Kidney epithelial cell (primary cell): ENCODE measurements around the gene PAPSS2. TPM values are rescaled to one million over a fixed set of nuclear protein-coding genes. Genes with fewer than 3 reads are reported as not detected.

ENCODE experiments used
- DNase-seq: peaks from one replicate; pipeline ENCODE4 v3.0.0-alpha.2; 2010; ENCODE audit warnings: low read depth
- H3K27me3 ChIP-seq: 2 replicates; pipeline ENCODE4 v1.6.0; 2011; ENCODE audit warnings: low read length; ENCODE audit not compliant: control insufficient read depth, insufficient read depth
- H3K36me3 ChIP-seq: 2 replicates; pipeline ENCODE4 v1.5.1; 2011; ENCODE audit warnings: low read length; ENCODE audit not compliant: control insufficient read depth, insufficient read depth
- H3K4me3 ChIP-seq: 2 replicates; pipeline ENCODE4 v1.5.1; 2011; ENCODE audit warnings: low read depth, mild to moderate bottlenecking, control low read depth, low read length
- CTCF ChIP-seq: IDR thresholded peaks from 2 replicates; pipeline ENCODE4 v1.5.1; 2011; ENCODE audit warnings: mild to moderate bottlenecking, moderate library complexity, low read length, control low read depth, inconsistent platforms; ENCODE audit not compliant: insufficient read depth, poor library complexity, severe bottlenecking
- total RNA-seq: library from RNA; depleted of rRNA; stranded (reverse); fragments of >200 nt; gene quantifications from 2 replicates; pipeline ENCODE4 v1.2.3, GENCODE V29; 2015

Gene PAPSS2
- total RNA-seq, 1 donor from 2014 or later = 11.4 TPM

- H3K4me3 ChIP-seq = no peak overlapping the region
- no peaks in the 10 kb centered on the region for H3K27me3 ChIP-seq
- DNase-seq = no peak
- H3K36me3 ChIP-seq = no peaks in the 10 kb centered on the region
- TF ChIP-seq CTCF = no peak
These were observed 10.1 kb downstream of the PAPSS2 start for GRCh38 chr10:87669752-87670151.

- Histone ChIP-seq H3K36me3 (no peaks in the 10 kb centered on the region), H3K27me3 (no peaks in the 10 kb centered on the region), H3K4me3 (no peak overlapping the region)
- TF ChIP-seq CTCF = no peak
- no peak for DNase-seq
These were observed 10.9 kb downstream of the PAPSS2 start for GRCh38 chr10:87670586-87670985.

- no peak for TF ChIP-seq CTCF
- no peaks in the 10 kb centered on the region for H3K36me3 ChIP-seq
- no peak overlapping the region for H3K4me3 ChIP-seq
- no peaks in the 10 kb centered on the region for H3K27me3 ChIP-seq
- DNase-seq = no peak
These were observed 11.6 kb downstream of the PAPSS2 start for GRCh38 chr10:87671139-87671815.

- TF ChIP-seq CTCF = no peak
- Histone ChIP-seq H3K36me3 (no peaks in the 10 kb centered on the region), H3K4me3 (no peak overlapping the region), H3K27me3 (no peaks in the 10 kb centered on the region)
- no peak for DNase-seq
These were observed 12.9 kb downstream of the PAPSS2 start for GRCh38 chr10:87672551-87672950.

GRCh38 chr10:87674943-87675342 is 15.3 kb downstream of the PAPSS2 start:
- Histone ChIP-seq H3K36me3 (no peaks in the 10 kb centered on the region), H3K4me3 (no peak overlapping the region), H3K27me3 (no peaks in the 10 kb centered on the region)
- TF ChIP-seq CTCF = no peak
- no peak for DNase-seq
